Midbrain (tissue), 1 donor: ENCODE measurements around the gene EPHA5.

ENCODE experiments used
- DNase-seq: peaks from one replicate; lab custom pipeline; 2025; lab: John Stamatoyannopoulos, UW

Gene EPHA5

GRCh38 chr4:65624651-65625050 lies 45.6 kb downstream of the EPHA5 start:
- no peak for DNase-seq

DNA sequence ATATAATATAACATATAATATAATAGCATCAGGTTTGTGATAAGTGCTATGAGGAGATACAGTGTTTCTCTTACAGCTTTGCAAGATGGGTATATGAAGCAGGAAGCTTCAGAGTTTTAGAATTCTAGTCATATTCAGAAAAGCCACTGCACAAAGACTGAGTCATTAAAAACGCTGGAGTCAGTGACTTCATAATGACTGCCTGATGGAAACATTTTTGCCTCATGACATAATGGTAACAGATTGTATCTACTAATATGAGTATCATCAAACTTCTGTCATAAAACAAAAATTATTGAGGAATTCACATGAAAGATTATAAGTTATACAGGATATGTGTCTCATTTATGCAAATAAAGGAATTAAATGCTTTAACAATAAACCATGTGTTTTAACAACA lies 46.8 kb downstream of the EPHA5 start:
- DNase-seq = no peak

DNA sequence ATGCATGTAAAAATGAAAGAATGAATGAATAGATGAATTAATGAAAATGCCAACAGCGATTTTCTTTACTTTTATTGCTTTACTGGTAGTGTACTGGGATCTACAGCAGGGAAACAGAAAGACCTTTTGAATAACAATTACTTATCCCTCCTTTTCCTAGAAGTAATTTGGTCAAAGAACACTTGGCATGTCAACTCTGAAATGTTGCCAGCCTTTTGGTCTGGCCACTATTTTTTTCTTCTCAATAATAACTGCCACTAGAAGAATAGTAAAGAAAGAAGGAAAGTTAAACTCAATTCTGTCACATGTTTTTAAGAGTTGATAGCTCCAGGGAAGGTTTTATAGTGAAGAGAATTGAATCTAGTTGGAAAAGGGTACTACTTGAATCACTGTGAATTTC lies 52.9 kb downstream of the EPHA5 start:
- peak; percentile 7 for DNase-seq

GRCh38 chr4:65604515-65604914 lies 65.8 kb downstream of the EPHA5 start:
- DNase-seq = no peak

- DNase-seq = no peak
These were observed 69.6 kb downstream of the EPHA5 start for GRCh38 chr4:65600656-65601055.

- no peak for DNase-seq
These were observed 70.9 kb downstream of the EPHA5 start for GRCh38 chr4:65599340-65599739.

- no peak for DNase-seq
These were observed 72.6 kb downstream of the EPHA5 start for GRCh38 chr4:65597697-65598096.

GRCh38 chr4:65592089-65592488 lies 78.2 kb downstream of the EPHA5 start:
- DNase-seq = no peak

- no peak for DNase-seq
These were observed 80.4 kb downstream of the EPHA5 start for GRCh38 chr4:65589921-65590320.

- no peak for DNase-seq
These were observed 81.0 kb downstream of the EPHA5 start for GRCh38 chr4:65589331-65589730.

DNA sequence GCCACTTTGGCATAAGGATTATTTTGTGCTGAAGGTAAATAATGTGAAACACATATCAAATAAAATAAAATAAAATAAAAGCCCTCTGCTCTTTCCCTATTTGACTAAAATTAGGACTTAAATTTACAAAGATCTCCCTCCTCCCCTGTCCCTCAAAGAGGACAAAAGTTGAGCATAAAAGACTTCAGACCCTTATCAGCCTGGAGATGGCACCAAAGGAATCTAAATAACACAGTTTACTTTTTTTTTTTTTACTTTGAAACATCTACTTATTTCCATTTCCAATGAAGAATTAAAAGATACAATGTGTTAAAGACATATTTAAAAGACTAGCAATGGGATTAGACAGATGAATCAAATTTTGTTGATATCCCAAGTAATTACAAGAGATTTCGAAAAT lies 89.7 kb downstream of the EPHA5 start:
- no peak for DNase-seq

GRCh38 chr4:65566473-65566872 lies 103.8 kb downstream of the EPHA5 start:
- no peak for DNase-seq

GRCh38 chr4:65561164-65561563 lies 109.1 kb downstream of the EPHA5 start:
- DNase-seq = no peak

- no peak for DNase-seq
These were observed 111.0 kb downstream of the EPHA5 start for GRCh38 chr4:65559270-65559669.

GRCh38 chr4:65552057-65552456 lies 118.2 kb downstream of the EPHA5 start:
- no peak for DNase-seq

GRCh38 chr4:65550500-65550899 lies 119.8 kb downstream of the EPHA5 start:
- no peak for DNase-seq

DNA sequence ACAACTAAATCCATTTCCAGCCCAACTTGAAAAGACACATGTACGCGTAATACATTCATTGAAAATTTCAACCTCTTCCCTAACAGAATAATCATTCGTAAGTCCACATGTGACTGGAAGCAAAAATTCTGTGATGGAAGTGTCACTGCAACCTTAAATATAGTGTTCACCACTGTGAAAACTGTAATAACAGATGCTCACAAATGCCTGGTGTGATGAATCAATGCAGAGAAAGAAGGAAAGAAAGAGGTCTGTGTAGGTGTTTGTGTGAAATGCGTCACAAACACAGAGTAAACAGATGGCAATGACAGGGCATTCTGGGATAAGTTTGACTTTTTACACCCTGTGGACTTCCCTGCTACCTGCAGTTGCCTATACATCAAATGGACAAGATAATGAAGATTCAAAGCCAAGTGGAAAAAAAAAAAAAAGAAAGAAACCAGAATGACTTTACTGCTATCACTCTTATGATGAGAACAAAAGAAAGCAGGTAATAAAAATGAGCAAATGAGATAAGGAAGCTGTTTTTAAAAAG lies 123.3 kb downstream of the EPHA5 start:
- no peak for DNase-seq

GRCh38 chr4:65538571-65538970 lies 131.7 kb downstream of the EPHA5 start:
- DNase-seq = no peak

GRCh38 chr4:65535113-65535512 lies 135.2 kb downstream of the EPHA5 start:
- no peak for DNase-seq

DNA sequence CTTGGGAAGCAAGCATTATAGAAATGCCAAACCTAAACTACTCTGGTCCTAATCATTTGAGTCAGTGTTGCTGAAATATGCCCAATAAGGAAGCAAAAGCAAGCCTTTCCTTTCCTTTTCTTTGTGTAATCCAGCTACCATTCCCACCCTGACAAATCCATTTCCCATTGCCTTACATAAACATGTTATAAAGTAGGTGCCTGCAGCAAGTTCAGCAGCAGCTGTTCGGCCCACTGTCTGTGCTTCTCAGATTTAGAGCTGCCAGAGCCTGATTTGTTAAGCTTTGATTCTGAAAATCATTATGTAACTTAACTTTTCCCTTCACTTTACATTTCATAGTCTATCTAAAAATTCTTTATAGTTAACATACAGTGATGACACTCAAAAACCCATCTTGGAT lies 148.6 kb downstream of the EPHA5 start:
- no peak for DNase-seq

GRCh38 chr4:65515646-65516045 lies 154.6 kb downstream of the EPHA5 start:
- no peak for DNase-seq

- DNase-seq = no peak
These were observed 159.3 kb downstream of the EPHA5 start for GRCh38 chr4:65510976-65511375.

GRCh38 chr4:65508168-65508567 lies 162.1 kb downstream of the EPHA5 start:
- DNase-seq = no peak

DNA sequence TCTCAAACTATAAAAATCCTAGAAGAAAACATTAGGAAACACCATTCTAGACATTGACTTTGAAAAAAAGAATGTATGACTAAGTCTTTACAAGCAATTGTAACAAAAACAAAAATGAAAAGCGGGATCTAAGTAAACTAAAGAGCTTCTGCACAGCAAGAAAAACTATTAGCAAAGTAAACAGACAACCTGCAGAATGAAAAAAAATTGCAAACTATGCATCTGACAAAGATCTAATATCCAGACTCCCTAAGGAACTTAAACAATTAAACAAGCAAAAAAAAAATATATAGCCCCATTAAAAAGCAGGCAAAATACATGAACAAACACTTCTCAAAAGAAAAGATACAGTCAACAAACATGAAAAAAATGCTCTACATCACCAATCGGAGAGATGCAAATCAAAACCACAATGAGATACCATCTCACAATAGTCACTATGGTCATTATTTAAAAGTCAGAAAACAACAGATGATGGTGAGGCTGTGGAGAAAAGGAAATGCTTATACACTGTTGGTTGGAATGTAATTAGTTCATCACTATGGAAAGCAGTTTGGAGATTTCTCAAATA lies 168.1 kb downstream of the EPHA5 start:
- no peak for DNase-seq
